Esophagus mucosa (tissue), 1 donor: ENCODE data around the gene HDAC8. TPM values are rescaled to one million over a fixed set of nuclear protein-coding genes. Genes with fewer than 3 reads are reported as not detected.

Source experiments
- ATAC-seq: fragments of 200-7000 bp; cut with Tn5 transposase; one replicate; pipeline ENCODE4 v1.9.1; 2020
- total RNA-seq: library from RNA; stranded (reverse); gene quantifications from one replicate; pipeline ENCODE4 v1.2.4, GENCODE V29; 2023
- donor health status: DM: yes; HTN: yes; CAD: no.

The HDAC8 gene
- total RNA-seq, 1 donor from 2014 or later: 17.9 TPM

- ATAC-seq: no peak
Measured at GRCh38 chrX:72280321-72280845, 292.3 kb downstream of the HDAC8 start.

Other genes starting within 250 kb of the HDAC8 start
- 6.7 TPM for gene PHKA1, start 141.5 kb upstream of the HDAC8 start, total RNA-seq
- gene DMRTC1B, start 204.0 kb upstream of the HDAC8 start, total RNA-seq: not detected
- not detected for gene FAM236B, start 209.8 kb upstream of the HDAC8 start, total RNA-seq
- gene FAM236D, start 235.4 kb upstream of the HDAC8 start, total RNA-seq: not detected